ENCODE measurements around the gene PKP1.

Gene PKP1

GRCh38 chr1:201270616-201271390 is 12.5 kb upstream of the PKP1 start:
- no peak for FAIRE-seq
- DNase-seq (ENCODE audit: insufficient read length, low spot score) = no peak
- TF ChIP-seq CTCF (IDR thresholded peaks at IDR 0.05; ENCODE audit: insufficient read depth, missing control alignments) = no peak

GRCh38 chr1:201272799-201273198 is 10.5 kb upstream of the PKP1 start:
- DNase-seq (ENCODE audit: insufficient read length, low spot score) (no peak), FAIRE-seq (no peak)
- no peak for TF ChIP-seq CTCF (IDR thresholded peaks at IDR 0.05; ENCODE audit: insufficient read depth, missing control alignments)

- TF ChIP-seq CTCF (IDR thresholded peaks at IDR 0.05; ENCODE audit: insufficient read depth, missing control alignments) = no peak
- FAIRE-seq (no peak), DNase-seq (ENCODE audit: insufficient read length, low spot score) (no peak)
Observed at GRCh38 chr1:201274616-201275252, 8.6 kb upstream of the PKP1 start.

GRCh38 chr1:201275253-201275666 is 8.0 kb upstream of the PKP1 start:
- DNase-seq (ENCODE audit: insufficient read length, low spot score) (no peak), FAIRE-seq (no peak)
- no peak for TF ChIP-seq CTCF (IDR thresholded peaks at IDR 0.05; ENCODE audit: insufficient read depth, missing control alignments)

GRCh38 chr1:201276891-201277290 is 6.4 kb upstream of the PKP1 start:
- no peak for FAIRE-seq

GRCh38 chr1:201277441-201277840 is 5.9 kb upstream of the PKP1 start:
- DNase-seq (ENCODE audit: insufficient read length, low spot score) = no peak
- FAIRE-seq = no peak
- no peak for TF ChIP-seq CTCF (IDR thresholded peaks at IDR 0.05; ENCODE audit: insufficient read depth, missing control alignments)

More at GRCh38 chr1:201276891-201277290, 6.4 kb upstream of the PKP1 start:
- no peak for TF ChIP-seq CTCF (IDR thresholded peaks at IDR 0.05; ENCODE audit: insufficient read depth, missing control alignments)
- DNase-seq (ENCODE audit: insufficient read length, low spot score) = no peak

- no peak for DNase-seq (ENCODE audit: insufficient read length, low spot score)
- no peak for TF ChIP-seq CTCF (IDR thresholded peaks at IDR 0.05; ENCODE audit: insufficient read depth, missing control alignments)
- FAIRE-seq = no peak
Observed at GRCh38 chr1:201279313-201279712, 4.0 kb upstream of the PKP1 start.

Data from D721Med (cell line).